Stimulated activated CD8-positive, alpha-beta memory T cell treated with anti-CD3 and anti-CD28 coated beads, Interleukin-2, amount 100 ng/mL, for 1 hour (primary cell): ENCODE results near the gene IZUMO4.
"Not testable (repeated sequence)": the region's sequence is repeated elsewhere in the genome, so short reads cannot be mapped to it uniquely, and the experiment has no call there.

Experiments
- DNase-seq, 2 donors: peaks; one replicate each; pipeline ENCODE4 v3.0.0-alpha.2; 2020; ENCODE audit warnings: low read depth in 2 of 2

Gene IZUMO4

DNA sequence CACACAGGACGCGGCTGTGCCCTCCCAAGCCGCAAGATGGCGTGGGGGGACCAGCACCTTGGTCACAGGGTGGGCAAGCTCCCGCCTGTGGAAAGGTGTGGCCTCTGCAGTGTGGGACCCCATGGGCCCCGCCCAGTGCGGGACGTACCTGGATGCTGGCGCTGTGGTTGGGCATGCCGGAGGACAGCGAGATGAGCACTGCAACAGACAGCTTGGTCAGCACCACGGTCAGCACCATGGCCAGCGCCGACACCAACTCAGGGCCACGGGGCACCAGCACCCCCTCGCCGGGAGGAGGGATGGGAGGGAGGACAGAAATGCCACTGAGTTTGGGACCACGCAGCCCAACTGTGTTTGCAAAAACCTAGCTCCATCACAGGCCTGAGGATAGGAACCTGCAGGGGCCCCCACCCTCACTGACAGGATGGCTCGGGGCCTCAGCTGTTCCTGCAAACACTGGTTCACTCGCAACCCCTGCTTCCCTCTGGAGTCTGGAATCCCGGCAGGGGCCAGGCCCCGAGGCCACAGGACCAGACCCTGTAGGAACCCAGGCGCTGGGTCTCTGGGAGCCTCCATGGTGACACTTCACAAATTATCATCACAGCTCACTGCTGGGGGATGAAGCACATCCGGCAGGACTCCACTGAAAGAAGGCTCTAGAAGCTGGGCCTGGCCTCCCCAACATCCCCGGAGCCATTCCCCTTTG is 27.1 kb downstream of the IZUMO4 start:
- no peak for DNase-seq

- DNase-seq: no peak
These were observed 30.3 kb downstream of the IZUMO4 start for GRCh38 chr19:2126879-2127518.

GRCh38 chr19:2127758-2128157 is 31.0 kb downstream of the IZUMO4 start:
- no peak for DNase-seq

GRCh38 chr19:2128252-2128651 is 31.5 kb downstream of the IZUMO4 start:
- not testable (repeated sequence) for DNase-seq

DNA sequence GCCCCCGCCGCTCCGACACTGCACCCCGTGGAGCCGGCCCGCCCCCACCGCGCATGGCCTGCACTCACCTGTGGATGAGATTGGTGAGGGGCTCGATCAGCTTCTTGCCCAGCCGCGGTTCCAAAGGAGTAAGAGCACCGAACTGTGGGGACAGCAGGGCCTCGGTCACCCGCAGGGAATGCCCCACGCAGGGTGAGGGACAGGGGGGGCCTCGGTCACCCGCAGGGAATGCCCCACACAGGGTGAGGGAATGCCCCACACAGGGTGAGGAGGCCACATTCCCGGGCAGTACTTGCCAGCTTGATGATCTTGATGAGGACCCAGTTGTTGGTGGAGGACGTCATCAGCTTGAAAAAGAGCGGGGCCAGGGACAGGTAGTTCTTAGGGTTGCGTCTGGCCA is 32.3 kb downstream of the IZUMO4 start:
- no peak for DNase-seq

DNA sequence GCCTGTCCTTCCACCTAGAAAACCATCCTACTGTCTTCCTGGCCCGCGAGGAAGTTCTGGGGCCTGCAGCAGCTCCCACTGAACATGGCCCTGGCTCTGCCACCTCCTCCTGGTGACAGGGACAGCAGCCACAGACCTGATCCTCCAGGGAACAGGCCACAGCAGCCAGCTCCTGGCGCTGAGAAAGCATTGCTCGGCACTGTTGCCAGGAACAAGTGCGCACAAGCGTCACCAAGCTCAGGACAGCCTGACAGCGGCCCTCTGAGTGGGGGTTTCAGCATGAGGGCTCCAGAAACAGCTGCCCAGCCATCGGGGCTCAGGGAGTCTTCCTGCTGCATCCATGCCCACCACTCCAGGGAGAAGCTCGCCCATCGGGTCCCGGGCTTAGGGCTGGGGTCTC is 32.8 kb downstream of the IZUMO4 start:
- no peak for DNase-seq

DNA sequence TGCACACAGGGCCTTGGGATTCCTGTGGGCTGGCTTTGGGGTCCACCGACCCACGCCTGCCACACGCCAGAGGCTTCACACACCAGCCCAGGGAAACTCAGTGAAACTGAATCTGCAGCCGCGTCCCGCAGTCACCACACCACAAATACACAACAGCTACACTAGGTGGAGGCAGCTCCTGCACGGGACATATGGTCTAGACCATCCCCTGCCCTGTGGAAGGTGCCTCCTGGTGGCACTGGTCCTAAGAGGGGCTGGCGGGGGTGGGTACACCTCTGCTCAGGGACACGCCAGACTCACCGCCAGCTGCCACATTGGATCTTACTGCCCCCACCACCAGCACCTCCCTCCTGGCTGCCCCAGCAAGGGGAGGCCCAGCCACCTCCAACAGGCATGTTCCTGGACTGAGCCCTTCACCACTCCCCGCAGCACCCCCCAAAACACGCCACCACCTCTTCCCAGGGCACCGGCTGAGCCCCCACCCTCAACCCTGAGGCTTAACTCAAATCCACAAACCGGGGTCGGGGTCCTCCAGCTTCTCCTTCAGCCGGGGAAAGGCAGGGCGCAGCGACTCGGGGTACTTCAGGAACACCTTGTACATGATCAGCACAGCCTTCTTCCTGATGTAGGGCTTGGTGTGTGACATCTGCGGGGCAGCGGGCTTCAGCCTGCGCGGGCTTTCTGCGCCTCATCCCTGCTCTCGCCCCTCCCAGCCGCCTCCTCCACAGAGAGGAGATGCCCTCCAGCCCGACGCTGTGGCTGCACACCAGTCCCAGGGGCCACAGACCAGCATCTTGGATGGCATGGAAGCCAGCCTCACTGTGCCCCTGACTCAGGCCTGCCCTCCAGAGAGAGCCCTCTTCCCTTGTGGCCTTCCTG is 33.4 kb downstream of the IZUMO4 start:
- no peak for DNase-seq

- not testable (repeated sequence) for DNase-seq
These were observed 34.6 kb downstream of the IZUMO4 start for GRCh38 chr19:2131012-2131975.

GRCh38 chr19:2132191-2132590 is 35.5 kb downstream of the IZUMO4 start:
- DNase-seq: no peak

DNA sequence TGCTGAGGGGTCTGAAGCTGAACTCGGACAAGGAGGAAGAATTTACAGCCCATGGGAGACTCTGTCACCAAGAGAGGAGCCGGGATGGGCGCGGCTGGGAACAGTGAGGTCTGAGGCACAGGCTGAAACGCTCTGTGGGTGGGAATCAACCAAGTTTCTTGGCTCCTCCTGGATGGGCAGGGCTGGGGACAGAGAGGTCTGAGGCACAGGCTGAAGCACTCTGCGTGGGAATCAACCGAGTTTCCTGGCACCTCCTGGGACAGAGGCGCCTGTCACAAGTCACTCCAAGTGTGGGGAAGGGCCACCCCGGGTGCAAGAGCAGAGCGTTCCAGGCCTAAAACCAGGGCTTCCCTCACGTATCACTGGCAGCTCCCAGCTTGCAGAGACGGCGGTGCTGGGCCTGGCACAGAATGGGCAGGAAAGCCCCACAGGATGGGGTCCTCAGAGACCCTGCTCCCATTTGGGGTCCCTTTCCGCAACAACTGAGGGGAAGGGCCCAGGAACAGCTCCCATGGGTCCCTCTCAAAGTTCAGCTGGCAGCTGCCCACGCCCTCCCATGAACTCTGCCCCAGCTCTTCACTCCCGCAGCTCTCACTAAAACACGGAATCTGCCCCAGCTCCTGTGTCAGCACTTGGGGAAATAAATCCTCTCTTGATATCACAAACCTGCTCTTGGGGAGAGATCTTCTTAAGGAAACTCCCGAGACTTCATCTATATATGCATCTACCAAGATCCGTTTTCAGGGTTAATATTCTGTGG is 36.2 kb downstream of the IZUMO4 start:
- no peak for DNase-seq

GRCh38 chr19:2135474-2136402 is 39.0 kb downstream of the IZUMO4 start:
- no peak for DNase-seq

- DNase-seq: no peak
These were observed 40.1 kb downstream of the IZUMO4 start for GRCh38 chr19:2136796-2137195.

- no peak for DNase-seq
These were observed 41.5 kb downstream of the IZUMO4 start for GRCh38 chr19:2138061-2138728.

GRCh38 chr19:2139385-2140137 is 42.8 kb downstream of the IZUMO4 start:
- no peak for DNase-seq

DNA sequence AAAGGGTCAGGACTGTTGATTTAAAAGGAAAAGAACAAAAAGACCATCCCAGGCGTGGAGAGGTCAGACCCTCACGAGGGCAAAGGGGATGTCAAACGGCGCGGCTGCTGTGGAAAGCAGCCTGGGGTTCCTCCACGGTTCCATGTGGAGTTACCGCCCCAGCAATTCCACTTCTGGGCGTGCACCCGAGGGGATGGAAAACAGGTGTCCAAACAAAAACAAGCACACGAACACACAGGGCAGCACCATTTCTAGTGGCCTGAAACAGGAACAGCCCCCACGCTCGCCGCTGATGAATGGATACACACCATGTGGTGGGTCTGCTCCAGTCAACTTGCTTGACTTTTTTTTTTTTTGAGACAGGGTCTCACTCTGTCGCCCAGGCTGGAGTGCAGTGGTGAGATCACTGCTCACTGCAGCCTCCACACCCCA is 43.4 kb downstream of the IZUMO4 start:
- DNase-seq: no peak

- DNase-seq: no peak
These were observed 45.6 kb downstream of the IZUMO4 start for GRCh38 chr19:2142173-2142829.

GRCh38 chr19:2144190-2144589 is 47.5 kb downstream of the IZUMO4 start:
- no peak for DNase-seq

DNA sequence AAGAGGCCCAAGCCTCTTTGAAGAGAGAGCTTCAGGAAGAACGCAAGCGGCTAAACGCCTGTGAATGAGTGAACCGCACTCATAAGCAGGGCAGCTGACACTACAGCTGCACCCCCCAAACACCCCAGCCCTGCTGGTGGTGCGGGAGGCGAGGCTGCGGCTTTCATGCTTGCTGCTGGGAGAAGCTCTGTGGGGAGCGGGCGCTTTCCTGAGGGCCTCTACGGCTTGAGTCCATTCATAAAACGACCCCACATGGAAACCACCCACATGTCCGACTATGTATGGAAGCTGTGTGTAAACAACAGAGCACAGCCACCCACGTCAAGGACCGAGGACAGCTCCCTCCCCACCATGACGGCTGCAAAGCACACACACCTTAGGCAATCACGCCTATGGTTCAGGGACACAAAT is 49.1 kb downstream of the IZUMO4 start:
- no peak for DNase-seq
